EH (cell line): ENCODE results near the gene AGMO.

ENCODE experiments used
- DNase-seq: peaks from one replicate; pipeline ENCODE4 v3.0.0-alpha.2; 2015; ENCODE audit warnings: low read depth

The AGMO gene

DNA sequence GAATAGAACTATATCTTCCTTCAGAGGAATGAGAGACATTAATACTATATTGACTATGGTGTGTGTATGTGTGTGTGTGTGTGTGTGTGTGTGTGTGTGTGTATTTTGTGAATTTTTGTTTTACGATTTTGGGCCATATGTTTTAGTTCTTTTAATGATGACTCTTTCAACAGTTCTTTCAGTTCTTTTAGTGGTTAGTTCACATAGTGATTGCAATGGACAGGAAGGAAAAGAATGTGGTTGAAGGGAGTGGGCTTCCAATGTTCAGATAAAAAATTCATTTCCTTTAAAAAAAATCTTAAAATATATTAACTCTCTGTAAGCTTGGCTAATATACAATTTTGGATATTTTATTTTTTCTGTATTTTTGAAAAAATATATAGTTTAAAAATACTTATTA, 343.6 kb downstream of the AGMO start:
- no peak for DNase-seq

DNA sequence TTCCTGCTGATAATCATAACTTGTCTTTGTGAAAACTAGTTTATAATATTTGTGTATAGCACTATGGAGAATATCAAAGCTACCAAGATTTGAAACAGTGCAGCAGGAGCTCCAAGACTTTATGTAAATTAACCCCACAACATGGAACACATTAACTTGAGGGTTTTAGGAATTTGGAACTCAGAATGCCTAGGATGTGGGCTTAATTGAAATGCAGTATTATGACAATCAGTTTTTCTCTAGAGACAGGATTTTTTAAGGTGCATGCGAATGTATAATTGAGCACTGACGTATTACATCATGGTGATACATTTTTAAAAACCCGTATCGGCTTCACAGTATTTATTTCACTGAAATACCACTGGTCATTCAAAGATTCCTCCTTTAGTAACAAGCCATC, 346.2 kb downstream of the AGMO start:
- no peak for DNase-seq

DNA sequence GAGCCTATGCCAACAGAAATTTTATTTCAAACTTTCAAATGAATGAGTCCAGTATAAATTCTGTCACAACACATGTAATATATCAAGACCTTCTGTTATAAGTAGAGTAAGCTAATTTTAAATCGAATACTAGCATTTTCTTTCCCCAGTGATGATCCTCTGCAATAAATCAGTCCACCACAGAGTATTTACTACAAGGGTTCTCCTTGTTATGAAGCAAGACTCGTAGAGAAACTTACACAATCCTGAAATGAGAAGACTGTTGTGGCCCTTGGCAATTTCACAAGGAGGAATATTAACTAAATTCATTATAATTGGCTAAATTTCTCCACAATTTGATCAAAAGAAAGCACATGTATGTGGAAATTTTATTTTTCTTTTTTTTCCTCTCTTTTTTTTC, 346.8 kb downstream of the AGMO start:
- DNase-seq: no peak

DNA sequence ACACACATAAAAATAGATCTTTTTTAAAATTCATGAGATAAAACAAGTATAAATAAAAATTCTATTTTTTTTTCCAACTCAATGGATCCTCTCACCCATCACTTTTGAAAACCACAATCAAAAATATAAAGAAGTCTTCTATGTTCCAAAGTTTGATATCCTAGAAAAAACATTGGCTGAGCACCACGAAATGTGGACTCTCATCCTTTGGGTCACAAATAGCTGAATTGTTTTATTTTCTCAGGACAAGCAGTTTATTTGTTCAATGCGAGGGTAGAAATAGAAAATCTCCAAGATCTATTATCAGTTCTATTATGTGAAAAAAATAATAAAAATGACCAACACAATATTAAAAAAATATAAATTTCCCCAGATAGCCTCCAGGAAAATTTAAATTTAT, 348.7 kb downstream of the AGMO start:
- no peak for DNase-seq

DNA sequence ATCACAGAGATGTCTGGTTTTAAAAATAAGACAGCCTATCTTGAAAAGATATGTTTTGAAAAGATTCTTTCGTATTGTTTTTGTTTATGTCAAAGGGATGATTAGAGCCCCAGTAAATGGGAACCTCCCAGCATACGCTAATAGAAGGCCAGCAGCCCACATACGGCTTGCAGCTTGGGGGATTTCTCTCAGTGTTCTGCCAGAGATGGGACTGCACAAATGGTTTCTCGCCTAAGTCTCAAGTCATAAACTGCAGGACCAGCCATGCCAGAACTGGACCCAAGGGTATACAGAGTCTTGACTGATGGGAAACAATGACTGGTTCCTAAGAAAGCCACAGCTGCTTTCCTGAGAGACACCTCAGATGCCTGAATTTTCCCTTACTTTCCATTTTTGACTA, 352.4 kb downstream of the AGMO start:
- no peak for DNase-seq

DNA sequence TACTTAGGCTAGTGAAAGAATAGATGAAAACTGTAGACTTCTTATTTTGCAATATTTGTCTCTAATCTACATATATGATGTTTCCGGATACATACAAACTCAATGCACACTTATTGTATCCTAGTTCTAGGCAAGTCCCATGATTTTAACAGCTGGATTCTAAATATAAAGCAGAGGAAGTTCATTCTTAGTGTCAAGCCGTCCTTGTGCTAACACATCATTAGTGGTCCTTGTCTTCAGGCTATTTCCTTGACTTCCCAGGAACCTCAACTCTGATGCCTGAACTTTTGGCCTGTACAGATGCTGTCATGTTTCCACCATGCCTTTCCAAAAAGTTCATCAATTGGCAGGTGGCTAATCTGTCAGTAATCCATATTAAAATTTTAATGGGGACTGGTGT, 357.4 kb downstream of the AGMO start:
- no peak for DNase-seq

DNA sequence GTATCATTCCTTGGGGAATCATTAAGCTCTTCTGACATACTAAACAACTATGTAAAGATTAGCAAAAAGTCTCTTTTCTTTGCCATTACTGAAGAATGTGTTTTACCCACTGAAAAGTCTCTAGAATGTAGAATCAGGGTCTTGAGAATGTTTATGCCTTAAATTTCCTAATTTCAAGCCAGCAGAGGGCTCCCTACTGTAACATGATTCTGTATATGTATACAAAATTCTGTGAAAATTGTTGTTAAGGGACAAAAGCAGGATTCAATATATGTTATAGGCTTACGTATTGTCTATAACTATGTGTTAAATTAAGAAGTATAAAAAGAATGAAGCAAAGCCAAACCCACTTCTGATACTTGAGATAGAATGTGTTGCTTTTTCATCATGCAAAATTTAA, 362.3 kb downstream of the AGMO start:
- DNase-seq: peak; percentile 2

DNA sequence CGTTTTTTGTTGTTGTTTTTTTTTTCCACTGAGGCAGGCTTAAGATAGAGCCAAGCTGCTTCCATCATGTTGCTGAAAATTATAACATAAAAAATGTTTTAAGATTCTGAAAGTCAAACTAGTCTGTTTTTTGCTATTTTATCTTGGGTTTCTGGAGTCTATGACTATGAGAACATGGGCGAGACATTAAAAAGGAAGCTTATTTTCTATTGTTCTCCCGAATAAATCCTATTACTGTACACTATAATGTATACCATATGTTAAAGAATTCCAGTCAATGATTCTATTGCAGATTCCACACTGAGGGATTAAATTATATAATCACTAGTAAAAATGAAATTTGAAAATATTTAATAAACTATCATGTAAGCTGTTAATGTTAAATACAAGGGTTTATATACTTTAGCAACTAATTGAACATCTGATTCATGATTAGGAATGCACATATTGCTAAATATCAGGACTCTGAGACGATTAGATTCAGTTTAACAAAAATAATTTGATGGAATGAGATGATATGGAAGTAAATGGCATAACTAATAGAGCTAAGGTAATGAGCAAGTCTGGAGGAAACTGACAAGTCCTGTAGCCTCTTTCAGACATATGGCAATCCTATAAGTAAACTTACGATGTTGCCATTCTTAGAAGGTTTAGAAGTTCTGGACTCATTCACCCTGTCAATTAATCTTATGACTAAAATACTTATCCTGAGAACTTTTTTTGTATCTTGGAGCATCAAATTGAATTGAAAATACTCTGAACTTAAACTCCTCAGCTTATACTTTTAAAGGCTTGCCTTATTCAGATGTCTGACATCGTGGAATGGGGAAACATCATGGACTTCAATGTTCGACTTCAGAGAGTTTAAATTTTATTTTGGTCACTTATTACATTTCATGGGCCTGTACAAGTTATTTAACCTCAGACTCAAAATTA, 364.5 kb downstream of the AGMO start:
- DNase-seq: no peak

DNA sequence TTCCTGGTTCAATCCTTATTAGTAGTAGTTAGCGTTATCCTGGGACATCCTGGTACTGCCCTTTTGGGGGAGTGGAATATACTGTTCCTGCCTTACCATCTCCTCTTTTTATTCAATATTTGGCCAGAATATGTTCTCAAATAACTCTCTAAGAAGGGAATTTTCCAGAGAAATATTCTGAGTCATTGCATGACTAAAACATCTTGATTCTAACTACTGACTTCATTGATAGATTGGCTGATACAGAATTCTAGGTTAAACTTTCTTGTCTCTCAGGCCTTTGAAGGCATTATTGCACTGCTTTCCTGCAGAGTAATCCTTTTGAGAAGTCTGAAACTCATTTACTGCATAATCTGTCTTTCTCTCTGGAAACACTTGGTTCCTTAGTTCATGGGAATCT, 383.8 kb downstream of the AGMO start:
- DNase-seq: no peak

DNA sequence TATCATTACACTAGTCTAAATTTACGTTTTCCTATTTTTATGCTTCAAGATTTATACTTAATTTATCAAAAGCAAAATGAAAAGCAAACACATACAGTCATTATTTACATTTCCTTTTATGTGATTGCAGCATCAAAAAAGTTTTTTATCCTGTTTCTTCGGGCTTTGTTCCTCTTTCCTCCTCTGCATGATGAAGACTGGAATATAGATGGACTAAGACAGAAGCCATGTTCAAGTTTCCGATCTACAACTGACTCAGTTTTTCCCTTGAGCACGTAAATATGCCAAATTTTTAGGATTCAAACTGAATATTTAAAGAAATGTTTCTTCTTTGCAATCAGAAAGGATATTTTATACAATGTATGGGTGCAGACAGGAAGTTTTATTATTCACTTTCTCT, 385.7 kb downstream of the AGMO start:
- no peak for DNase-seq

DNA sequence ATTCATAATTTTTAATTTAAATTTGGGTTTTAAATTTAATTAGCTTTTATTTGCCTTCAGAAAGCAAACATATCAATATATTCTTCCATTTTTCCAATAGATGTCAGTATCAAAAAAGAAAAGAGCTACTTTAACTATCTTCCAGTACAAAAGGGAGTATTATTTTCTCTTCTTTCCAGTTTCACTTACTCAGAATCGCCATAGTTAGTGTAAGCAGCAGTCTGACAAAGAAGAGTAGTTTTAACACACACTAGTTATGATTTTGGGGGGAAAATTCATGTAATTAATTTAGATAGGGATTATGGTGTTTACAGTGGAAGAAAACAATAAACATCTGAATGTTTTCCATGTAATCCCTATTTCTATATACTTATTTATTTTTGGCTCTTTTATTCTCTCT, 386.7 kb downstream of the AGMO start:
- DNase-seq: no peak

DNA sequence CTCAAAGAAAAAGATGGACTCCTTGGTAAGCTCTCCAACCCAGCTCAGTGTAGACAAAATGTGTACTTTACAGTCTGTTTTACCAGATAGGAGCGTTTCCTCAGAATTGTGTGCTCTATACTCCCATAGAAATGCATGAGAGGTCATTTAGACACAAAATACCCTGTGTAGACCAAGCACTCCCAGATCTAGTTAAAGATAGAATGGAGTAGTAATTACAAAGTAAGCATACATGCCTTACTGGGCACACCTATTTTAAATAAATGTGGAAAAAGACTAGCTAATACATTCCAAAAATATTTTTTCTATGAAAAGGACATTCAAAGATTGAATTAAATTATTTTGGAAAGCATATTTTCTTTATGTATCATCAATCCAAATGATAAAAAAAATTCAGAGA, 387.3 kb downstream of the AGMO start:
- no peak for DNase-seq

DNA sequence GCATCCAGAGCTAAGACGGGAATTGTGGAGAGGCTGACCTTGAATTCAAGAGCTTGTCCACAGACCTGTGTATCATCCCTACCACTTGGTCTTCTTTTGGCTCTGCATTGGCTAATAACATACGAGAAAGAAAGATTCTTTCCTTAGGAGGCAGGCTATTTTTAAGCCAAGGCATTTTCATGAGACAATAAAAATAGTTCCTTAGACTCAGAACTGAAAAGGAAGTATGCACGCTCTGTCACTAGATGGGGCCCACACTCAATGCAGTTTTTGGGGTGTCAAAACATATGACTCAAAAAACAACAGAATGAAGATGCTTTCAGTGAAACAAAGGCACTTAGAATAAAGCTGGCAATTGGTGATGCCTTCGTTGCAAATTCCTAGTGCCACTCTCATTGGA, 393.3 kb downstream of the AGMO start:
- no peak for DNase-seq

DNA sequence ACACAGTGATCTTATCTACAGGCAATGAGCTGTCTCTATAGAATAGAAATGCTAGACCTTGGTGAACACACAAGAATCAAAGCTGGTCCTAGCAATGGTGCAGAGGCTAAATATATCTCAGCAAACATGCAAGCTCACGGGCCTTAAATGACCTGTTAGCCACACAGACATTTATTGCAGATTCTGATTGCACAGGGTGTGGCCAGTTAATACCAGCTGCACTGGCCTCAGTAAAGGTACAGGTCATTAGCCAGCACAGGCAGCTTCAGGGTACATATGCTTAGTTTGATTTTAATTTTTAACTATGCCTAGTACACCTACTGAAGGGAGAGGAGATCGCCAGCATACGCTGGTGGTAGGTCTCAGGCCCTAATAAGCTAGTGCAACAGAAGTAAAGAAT, 393.9 kb downstream of the AGMO start:
- DNase-seq: no peak

DNA sequence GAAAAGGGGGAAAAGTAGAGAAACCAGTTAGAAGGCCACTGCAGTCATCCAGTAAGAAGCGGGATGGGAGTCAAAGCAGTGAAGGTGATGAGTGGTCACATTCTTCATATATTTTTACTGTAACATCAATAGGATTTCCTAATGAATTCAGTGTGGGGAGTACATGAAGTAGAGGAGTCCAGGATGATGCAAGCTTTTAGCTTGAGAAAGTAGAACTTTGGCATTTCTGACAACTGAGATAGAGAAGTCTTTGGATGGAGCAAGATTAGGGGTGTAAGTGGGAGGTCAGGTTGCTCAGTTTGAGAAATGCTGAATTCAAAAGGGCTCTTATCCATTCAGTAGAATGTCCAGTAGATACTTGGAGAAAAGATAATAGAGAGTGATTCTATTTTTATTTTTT, 395.2 kb downstream of the AGMO start:
- DNase-seq: no peak

DNA sequence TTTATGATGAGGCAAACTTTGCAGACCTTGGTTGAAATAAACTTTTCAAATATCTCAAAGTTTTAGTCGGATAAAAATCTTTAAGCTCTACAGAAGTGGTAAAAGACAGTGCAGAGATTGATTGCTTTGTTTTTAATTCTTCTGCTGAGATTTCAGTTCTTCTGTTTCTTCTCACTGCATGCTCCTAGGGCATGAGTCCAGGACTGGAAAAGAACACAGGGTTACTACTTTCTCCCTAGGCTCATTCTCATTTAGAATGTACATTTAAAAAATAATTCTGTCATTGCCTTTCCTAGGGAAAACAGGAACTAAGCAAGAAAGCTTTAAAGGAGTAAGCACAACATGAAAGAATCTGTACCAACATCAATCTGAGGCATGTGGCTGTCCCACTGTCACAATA, 402.6 kb downstream of the AGMO start:
- no peak for DNase-seq

DNA sequence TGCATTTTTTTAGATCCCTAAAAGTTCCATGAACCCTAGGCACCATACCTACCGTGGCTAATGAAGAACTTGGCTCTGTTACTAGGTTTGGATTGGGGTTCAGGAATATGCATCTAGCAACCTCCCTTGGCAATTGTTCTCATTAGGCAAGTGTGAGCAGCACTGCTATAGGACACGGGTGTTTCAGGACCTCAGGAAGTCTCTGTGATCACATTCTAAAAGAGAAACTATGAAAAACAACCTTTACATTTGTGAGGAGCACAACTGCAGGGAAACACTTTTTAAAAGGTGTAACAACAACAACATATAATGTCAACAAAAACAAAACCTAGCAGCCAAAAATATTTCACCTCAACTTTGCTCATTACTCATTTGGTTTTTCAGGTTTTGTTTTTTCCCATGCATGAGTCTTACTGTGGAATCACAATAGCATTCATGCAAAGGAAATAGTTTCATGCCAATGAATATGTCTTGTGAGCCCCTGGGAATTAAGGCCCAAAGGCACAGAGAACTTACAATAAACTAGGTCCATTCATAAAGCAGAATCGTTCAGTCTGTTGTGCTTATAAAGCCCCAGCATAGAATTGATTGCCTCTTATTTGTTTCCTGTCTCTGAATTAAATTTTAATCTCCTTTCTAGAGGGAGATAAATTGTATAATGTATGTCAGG, 403.5 kb downstream of the AGMO start:
- DNase-seq: no peak
